Endothelial cell of umbilical vein (primary cell): ENCODE results near the gene AIG1. TPM values are rescaled to one million over a fixed set of nuclear protein-coding genes. Genes with fewer than 3 reads are reported as not detected.

Source experiments
- BruUV-seq: library from RNA; stranded (reverse); fragments of 400-500 nt; replicated peaks from 2 replicates; lab custom pipeline; 2021; lab: Mats Ljungman, UMichigan
- CTCF ChIA-PET: fragments of 300-600, 350-600 bp; sonication (Branson Sonifier 250); formaldehyde crosslinking; loops from one replicate; lab custom pipeline; 2021; ENCODE audit warnings: antibody characterized with exemption, inconsistent platforms; lab: Charles Lee
- POLR2A ChIA-PET: fragments of 300-600, 350-600 bp; sonication (Branson Sonifier 250); formaldehyde crosslinking; loops from one replicate; lab custom pipeline; 2021; ENCODE audit warnings: antibody characterized with exemption, inconsistent platforms; lab: Charles Lee
- DNase-seq: peaks from one replicate; pipeline ENCODE4 v3.0.0-alpha.2; 2011; ENCODE audit warnings: low read depth, low spot score
- FAIRE-seq: peaks from 2 replicates; lab custom pipeline; 2011; peaks lifted over from hg19 to GRCh38; lab: Jason Lieb, UNC
- H2AFZ ChIP-seq: 2 replicates; pipeline ENCODE4 v1.6.0; 2012; ENCODE audit warnings: low read depth, low read length, control low read depth, inconsistent platforms
- H3K27ac ChIP-seq: 2 replicates; pipeline ENCODE4 v1.5.1; 2011; ENCODE audit warnings: low read depth, mild to moderate bottlenecking, control low read depth, low read length, moderate library complexity; ENCODE audit not compliant: insufficient read depth
- H3K27me3 ChIP-seq, 2 experiments: 2 replicates each; pipeline versions ENCODE4 v1.6.0 to v1.6.1; 2011; ENCODE audit warnings: low read length in 2 of 2, mixed read lengths in 1 of 2; ENCODE audit not compliant: control insufficient read depth in 2 of 2, insufficient read depth in 2 of 2
- H3K36me3 ChIP-seq, 2 experiments: 2 replicates in 1 of 2; 3 replicates in 1 of 2; pipeline ENCODE4 v1.5.1; 2011; ENCODE audit warnings: low read length in 2 of 2, mild to moderate bottlenecking in 1 of 2, moderate library complexity in 1 of 2; ENCODE audit not compliant: control insufficient read depth in 2 of 2, insufficient read depth in 2 of 2; ENCODE audit errors: extremely low read depth in 1 of 2
- H3K4me1 ChIP-seq: 3 replicates; pipeline ENCODE4 v1.5.1; 2011; ENCODE audit warnings: mild to moderate bottlenecking, low read length; ENCODE audit not compliant: control insufficient read depth, insufficient read depth; ENCODE audit errors: extremely low read depth
- H3K4me2 ChIP-seq: 2 replicates; pipeline ENCODE4 v1.6.1; 2011; ENCODE audit warnings: low read length, control low read depth, mixed read lengths; ENCODE audit not compliant: insufficient read depth
- H3K4me3 ChIP-seq, 3 experiments: fragments of 200-600 bp in 1 of 3; sonication (generic), shearing (Covaris generic) in 1 of 3; replicated peaks in 1 of 3; 2 replicates each; pipeline ENCODE4 v1.5.1; 2011 to 2016; ENCODE audit warnings: control low read depth in 3 of 3, low read length in 3 of 3, mild to moderate bottlenecking in 2 of 3, inconsistent platforms in 1 of 3, low read depth in 1 of 3, moderate library complexity in 1 of 3; ENCODE audit not compliant: insufficient read depth in 1 of 3
- H3K79me2 ChIP-seq: 2 replicates; pipeline ENCODE4 v1.6.0; 2012; ENCODE audit warnings: low read length, inconsistent platforms; ENCODE audit not compliant: control insufficient read depth, insufficient read depth
- H3K9ac ChIP-seq: replicated peaks from 2 replicates; pipeline ENCODE3; 2011; ENCODE audit warnings: low read length, control low read depth; ENCODE audit not compliant: insufficient read depth; ENCODE audit errors: extremely low read depth
- H3K9me1 ChIP-seq: replicated peaks from 3 replicates; pipeline ENCODE4 v1.6.0; 2011; ENCODE audit warnings: mild to moderate bottlenecking, low read length; ENCODE audit not compliant: control insufficient read depth, insufficient read depth; ENCODE audit errors: extremely low read depth
- H3K9me3 ChIP-seq: replicated peaks from 2 replicates; pipeline ENCODE4 v1.5.1; 2012; ENCODE audit warnings: low read length, inconsistent platforms; ENCODE audit not compliant: control insufficient read depth, insufficient read depth
- H4K20me1 ChIP-seq: replicated peaks from 2 replicates; pipeline ENCODE3; 2011; ENCODE audit warnings: mild to moderate bottlenecking, low read length; ENCODE audit not compliant: control insufficient read depth, insufficient read depth; ENCODE audit errors: extremely low read depth
- EZH2 ChIP-seq: IDR thresholded peaks from 2 replicates; pipeline ENCODE4 v1.6.1; 2012; ENCODE audit warnings: borderline replicate concordance, low read depth, mild to moderate bottlenecking, moderate library complexity, low read length, inconsistent platforms; ENCODE audit not compliant: severe bottlenecking
- FOS ChIP-seq: IDR thresholded peaks from 2 replicates; pipeline ENCODE4 v1.6.1; 2011; ENCODE audit warnings: mild to moderate bottlenecking, low read length, moderate library complexity, borderline replicate concordance; ENCODE audit not compliant: insufficient read depth
- GATA2 ChIP-seq: IDR thresholded peaks from 2 replicates; pipeline ENCODE4 v1.7.0; 2011; ENCODE audit warnings: low read depth, mild to moderate bottlenecking, moderate library complexity, mixed read lengths, low read length; ENCODE audit not compliant: insufficient read length, insufficient read depth
- JUN ChIP-seq: IDR thresholded peaks from 2 replicates; pipeline ENCODE4 v1.6.1; 2011; ENCODE audit warnings: borderline replicate concordance, low read depth; ENCODE audit not compliant: insufficient read length, insufficient read depth
- MYC ChIP-seq: IDR thresholded peaks from one replicate; pipeline ENCODE4 v1.6.1; 2011; ENCODE audit warnings: mild to moderate bottlenecking, low read depth, low read length
- POLR2A ChIP-seq: IDR thresholded peaks from 2 replicates; pipeline ENCODE4 v1.6.1; 2012; ENCODE audit warnings: low read depth, mild to moderate bottlenecking, control low read depth, low read length
- POLR2AphosphoS5 ChIP-seq: IDR thresholded peaks from 2 replicates; pipeline ENCODE4 v1.6.1; 2012; ENCODE audit warnings: low read depth, mild to moderate bottlenecking, control low read depth, low read length, moderate library complexity; ENCODE audit not compliant: insufficient read depth
- dilution Hi-C: fragments of 300-500 bp; cut with MboI; formaldehyde crosslinking; loops from one replicate; pipeline ENCODE4 v1.15.0; 2019; ENCODE audit warnings: low sequenced_read_pairs; ENCODE audit not compliant: extremely low pct_ligation_motif_present
- intact Hi-C: fragments of 100-400 bp; cut with micrococcal nuclease; formaldehyde crosslinking; loops from one replicate; pipeline ENCODE4 v1.10.0; 2022
- polyA plus RNA-seq, 4 experiments: library from polyadenylated mRNA; depleted of rRNA in 3 of 4; stranded (reverse) in 3 of 4; unstranded in 1 of 4; fragments of >200 nt; gene quantifications; 2 replicates each; pipeline versions ENCODE4 v1.2.1 to v1.2.3, GENCODE V29; 2011 to 2012; ENCODE audit warnings: missing spikeins in 1 of 4
- total RNA-seq: library from RNA; stranded (reverse); gene quantifications from 2 replicates; pipeline ENCODE4 v1.2.3, GENCODE V29; 2021
- TF ChIP-seq, protein P1 (sequence below): IDR thresholded peaks from 2 replicates; pipeline ENCODE4 v1.6.1; 2011; ENCODE audit not compliant: insufficient read depth, insufficient read length
- TF ChIP-seq, protein P2 (sequence below), 2 donors: IDR thresholded peaks; 1 replicate in 1 of 2; 2 replicates in 1 of 2; pipeline ENCODE4 v1.5.1; 2011; ENCODE audit warnings: low read length in 2 of 2, mild to moderate bottlenecking in 2 of 2, moderate library complexity in 2 of 2, control low read depth in 1 of 2, inconsistent platforms in 1 of 2, low read depth in 1 of 2; ENCODE audit not compliant: insufficient read depth in 1 of 2; ENCODE audit errors: extremely low read depth in 1 of 2

The AIG1 gene
- total and polyA plus RNA-seq, 2 donors (not counting 3 experiments of a cell fraction or from before 2014, with no cell fraction given): 17.7 to 22.7 TPM

DNA sequence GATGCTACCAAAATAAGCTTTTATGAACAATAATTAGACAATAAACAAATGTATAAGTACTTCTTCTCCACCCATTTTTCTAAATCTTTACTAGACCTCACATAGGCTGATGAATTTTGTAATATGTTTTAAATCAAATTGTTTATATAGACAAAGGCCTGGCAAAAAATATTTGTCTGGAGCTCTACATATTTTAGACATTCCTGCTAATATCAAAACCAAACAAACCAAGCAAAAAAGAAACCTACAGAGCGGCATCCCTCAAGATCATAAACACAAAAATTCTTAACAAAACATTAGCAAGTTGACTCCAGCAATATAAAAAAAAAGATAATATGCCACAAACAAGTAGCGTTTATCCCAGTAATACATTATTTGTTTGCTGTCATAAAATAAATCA, 302.6 kb downstream of the AIG1 start:
- Histone ChIP-seq H3K4me3 (no peak overlapping the region), H2AFZ (no peak overlapping the region), H3K9me1 (no peaks in the 10 kb centered on the region), H4K20me1 (no peaks in the 10 kb centered on the region), H3K4me2 (no peak overlapping the region), H3K9me3 (no peaks in the 10 kb centered on the region), H3K27me3 (no peaks in the 10 kb centered on the region), H3K9ac (no peak overlapping the region), H3K79me2 (no peaks in the 10 kb centered on the region), H3K4me1 (no peaks in the 10 kb centered on the region), H3K36me3 (no peaks in the 10 kb centered on the region), H3K27ac (no peak overlapping the region)
- ChIA-PET CTCF (interaction anchor here (1.6 kb wide), 1 partner anchor 10 kb away, joined by 3 read pairs; no protein-coding TSS in a partner anchor), POLR2A (no interaction called here)
- no peak for TF ChIP-seq JUN
- TF ChIP-seq, protein P1, sequence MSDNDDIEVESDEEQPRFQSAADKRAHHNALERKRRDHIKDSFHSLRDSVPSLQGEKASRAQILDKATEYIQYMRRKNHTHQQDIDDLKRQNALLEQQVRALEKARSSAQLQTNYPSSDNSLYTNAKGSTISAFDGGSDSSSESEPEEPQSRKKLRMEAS: no peak
- no peak for TF ChIP-seq EZH2
- no peak for TF ChIP-seq GATA2
- TF ChIP-seq FOS: no peak
- no peak for TF ChIP-seq POLR2A
- TF ChIP-seq POLR2AphosphoS5: no peak
- TF ChIP-seq, protein P2, sequence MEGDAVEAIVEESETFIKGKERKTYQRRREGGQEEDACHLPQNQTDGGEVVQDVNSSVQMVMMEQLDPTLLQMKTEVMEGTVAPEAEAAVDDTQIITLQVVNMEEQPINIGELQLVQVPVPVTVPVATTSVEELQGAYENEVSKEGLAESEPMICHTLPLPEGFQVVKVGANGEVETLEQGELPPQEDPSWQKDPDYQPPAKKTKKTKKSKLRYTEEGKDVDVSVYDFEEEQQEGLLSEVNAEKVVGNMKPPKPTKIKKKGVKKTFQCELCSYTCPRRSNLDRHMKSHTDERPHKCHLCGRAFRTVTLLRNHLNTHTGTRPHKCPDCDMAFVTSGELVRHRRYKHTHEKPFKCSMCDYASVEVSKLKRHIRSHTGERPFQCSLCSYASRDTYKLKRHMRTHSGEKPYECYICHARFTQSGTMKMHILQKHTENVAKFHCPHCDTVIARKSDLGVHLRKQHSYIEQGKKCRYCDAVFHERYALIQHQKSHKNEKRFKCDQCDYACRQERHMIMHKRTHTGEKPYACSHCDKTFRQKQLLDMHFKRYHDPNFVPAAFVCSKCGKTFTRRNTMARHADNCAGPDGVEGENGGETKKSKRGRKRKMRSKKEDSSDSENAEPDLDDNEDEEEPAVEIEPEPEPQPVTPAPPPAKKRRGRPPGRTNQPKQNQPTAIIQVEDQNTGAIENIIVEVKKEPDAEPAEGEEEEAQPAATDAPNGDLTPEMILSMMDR (IDR thresholded peaks at IDR 0.05; ENCODE audit: extremely low read depth in 1 of 2, insufficient read depth in 1 of 2, low read depth in 1 of 2, low read length in 2 of 2): no peak
- no peak for TF ChIP-seq MYC
- intact Hi-C loops (no loop called here), dilution Hi-C loops (no loop called here)
- no peak for DNase-seq
- no TSS peak for BruUV-seq
- FAIRE-seq: no peak
